ENCODE data around the gene NEK10. TPM values are rescaled to one million over a fixed set of nuclear protein-coding genes. Genes with fewer than 3 reads are reported as not detected.

NEK10 gene
- total and polyA plus RNA-seq, 2 donors from 2014 or later = 1.0 to 4.1 TPM

DNA sequence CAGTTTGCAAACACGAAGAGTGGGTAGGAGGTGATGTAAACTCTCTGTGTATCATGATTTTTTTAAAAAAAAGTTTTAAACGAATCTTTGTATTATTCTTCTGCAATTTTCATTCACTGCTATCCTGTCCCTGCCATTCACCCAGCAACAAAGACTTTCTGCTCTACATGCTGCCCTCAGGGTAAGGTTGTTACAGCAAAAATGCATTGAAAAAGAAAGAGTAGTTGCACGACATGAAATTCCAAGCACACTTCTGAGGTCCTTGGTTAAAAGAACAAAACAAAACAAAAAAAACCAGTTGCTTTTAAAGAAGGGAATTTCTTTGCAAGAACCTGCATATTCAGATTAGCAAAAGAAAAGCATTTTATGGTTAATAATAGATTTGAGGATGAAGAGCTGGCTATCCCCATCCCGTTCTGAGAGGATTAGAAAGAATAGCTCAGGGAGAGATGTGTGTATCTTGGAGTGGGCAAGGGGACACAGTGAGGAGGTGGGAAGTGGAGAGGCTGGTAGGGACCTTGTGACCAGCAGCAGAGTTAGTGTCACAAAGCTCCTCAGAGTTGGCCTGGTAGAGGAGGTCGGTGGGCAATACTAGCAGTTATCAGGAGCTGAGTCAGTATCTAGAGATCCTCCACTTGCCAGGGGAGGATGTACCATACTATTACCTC is 290.8 kb downstream of the NEK10 start:
- no peaks in the 10 kb centered on the region for H3K27me3 ChIP-seq (ENCODE audit: control insufficient read depth, insufficient read depth, low read length)
- no peak overlapping the region for H3K27ac ChIP-seq (ENCODE audit: low read depth in 2 of 2, low read length in 2 of 2)
- no peak for FAIRE-seq
- no peak for DNase-seq
- H3K9me3 ChIP-seq (ENCODE audit: control insufficient read depth in 2 of 3, insufficient read depth in 1 of 3, low read length in 3 of 3) = no peaks in the 10 kb centered on the region
- H3K4me1 ChIP-seq (ENCODE audit: control insufficient read depth in 2 of 3, insufficient read depth in 2 of 3, low read depth in 1 of 3, low read length in 3 of 3) = peaks cover 2 to 5% (median 2%) of the 10 kb centered on the region in 3 donors
- intact Hi-C loops (cut with DNase I) = no loop called here
- no peak overlapping the region for H3K4me3 ChIP-seq (ENCODE audit: low read length in 3 of 3)
- no peaks in the 10 kb centered on the region for H3K36me3 ChIP-seq (ENCODE audit: control insufficient read depth in 2 of 3, insufficient read depth in 3 of 3, low read length in 3 of 3)
- TF ChIP-seq, protein P1, sequence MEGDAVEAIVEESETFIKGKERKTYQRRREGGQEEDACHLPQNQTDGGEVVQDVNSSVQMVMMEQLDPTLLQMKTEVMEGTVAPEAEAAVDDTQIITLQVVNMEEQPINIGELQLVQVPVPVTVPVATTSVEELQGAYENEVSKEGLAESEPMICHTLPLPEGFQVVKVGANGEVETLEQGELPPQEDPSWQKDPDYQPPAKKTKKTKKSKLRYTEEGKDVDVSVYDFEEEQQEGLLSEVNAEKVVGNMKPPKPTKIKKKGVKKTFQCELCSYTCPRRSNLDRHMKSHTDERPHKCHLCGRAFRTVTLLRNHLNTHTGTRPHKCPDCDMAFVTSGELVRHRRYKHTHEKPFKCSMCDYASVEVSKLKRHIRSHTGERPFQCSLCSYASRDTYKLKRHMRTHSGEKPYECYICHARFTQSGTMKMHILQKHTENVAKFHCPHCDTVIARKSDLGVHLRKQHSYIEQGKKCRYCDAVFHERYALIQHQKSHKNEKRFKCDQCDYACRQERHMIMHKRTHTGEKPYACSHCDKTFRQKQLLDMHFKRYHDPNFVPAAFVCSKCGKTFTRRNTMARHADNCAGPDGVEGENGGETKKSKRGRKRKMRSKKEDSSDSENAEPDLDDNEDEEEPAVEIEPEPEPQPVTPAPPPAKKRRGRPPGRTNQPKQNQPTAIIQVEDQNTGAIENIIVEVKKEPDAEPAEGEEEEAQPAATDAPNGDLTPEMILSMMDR (IDR thresholded peaks at IDR 0.05; ENCODE audit: borderline replicate concordance, extremely low read depth, insufficient read depth) = no peak
- H3K9ac ChIP-seq (ENCODE audit: low read length in 3 of 3) = no peak overlapping the region

DNA sequence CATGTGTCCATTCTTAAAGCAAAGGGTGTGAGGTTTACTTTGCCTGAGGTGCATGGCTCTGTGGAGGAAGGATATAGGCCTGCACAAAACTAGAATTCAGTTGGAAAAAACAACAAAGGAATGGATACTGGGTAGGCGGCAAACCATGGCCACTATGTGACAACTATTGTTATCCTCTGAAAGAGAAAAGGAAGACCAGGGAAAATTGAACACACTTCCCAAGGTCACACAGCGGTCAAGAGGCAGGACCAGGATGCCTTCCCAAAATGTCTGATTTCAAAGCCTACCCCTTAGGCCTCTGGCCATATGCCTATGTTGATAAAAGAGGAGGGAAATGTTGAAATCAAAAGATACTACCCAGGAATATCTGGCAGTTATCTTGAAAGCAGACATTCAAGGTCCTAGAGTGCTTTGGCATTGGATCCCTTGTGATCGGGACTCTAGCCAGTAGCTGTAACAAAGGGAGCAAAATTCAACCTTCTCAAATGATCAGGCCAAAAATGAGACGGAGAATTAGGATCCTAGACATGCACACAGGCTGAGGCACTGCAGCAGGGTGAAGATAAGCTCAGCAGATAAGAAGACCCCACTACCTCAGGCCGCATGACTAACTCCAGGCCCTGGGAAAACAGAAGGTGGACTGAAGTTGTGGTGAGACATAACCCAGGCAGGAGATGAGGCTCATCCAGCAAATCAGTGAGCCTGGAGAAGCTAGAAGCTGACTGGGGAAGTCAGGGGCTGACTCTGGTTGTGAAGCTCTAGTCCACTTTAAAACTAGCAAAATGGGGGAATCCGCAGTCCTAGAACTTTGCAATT is 292.2 kb downstream of the NEK10 start:
- no peak overlapping the region for H3K9ac ChIP-seq (ENCODE audit: low read length in 3 of 3)
- peaks cover 2 to 6% (median 5%) of the 10 kb centered on the region in 3 donors for H3K4me1 ChIP-seq (ENCODE audit: control insufficient read depth in 2 of 3, insufficient read depth in 2 of 3, low read depth in 1 of 3, low read length in 3 of 3)
- intact Hi-C loops (cut with DNase I) = no loop called here
- TF ChIP-seq, protein P1 (IDR thresholded peaks at IDR 0.05; ENCODE audit: borderline replicate concordance, extremely low read depth, insufficient read depth) = no peak
- no peaks in the 10 kb centered on the region for H3K9me3 ChIP-seq (ENCODE audit: control insufficient read depth in 2 of 3, insufficient read depth in 1 of 3, low read length in 3 of 3)
- no peaks in the 10 kb centered on the region for H3K27me3 ChIP-seq (ENCODE audit: control insufficient read depth, insufficient read depth, low read length)
- no peak for FAIRE-seq
- no peak for DNase-seq
- no peak overlapping the region for H3K4me3 ChIP-seq (ENCODE audit: low read length in 3 of 3)
- no peak overlapping the region for H3K27ac ChIP-seq (ENCODE audit: low read depth in 2 of 2, low read length in 2 of 2)
- H3K36me3 ChIP-seq (ENCODE audit: control insufficient read depth in 2 of 3, insufficient read depth in 3 of 3, low read length in 3 of 3) = no peaks in the 10 kb centered on the region

DNA sequence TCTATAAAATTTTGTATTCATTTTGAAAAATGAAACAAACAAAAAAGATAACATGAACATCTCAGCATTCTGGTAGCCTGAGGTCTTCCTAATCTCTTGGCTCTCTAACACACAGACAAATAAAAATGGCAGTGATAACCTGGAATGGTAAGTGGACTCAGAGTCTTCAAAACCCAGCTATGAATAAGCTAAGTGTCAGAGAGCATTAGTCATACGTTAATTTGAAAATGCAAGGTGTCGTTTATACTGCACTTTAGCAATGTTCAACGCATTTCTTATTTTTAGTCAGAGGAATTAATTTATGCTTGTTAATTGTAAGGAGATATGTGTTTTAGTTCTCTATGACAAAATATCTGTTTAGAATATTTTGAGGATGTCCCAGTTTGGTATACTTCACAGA is 294.3 kb downstream of the NEK10 start:
- intact Hi-C loops (cut with DNase I) = no loop called here
- Histone ChIP-seq H3K36me3 (ENCODE audit: control insufficient read depth in 2 of 3, insufficient read depth in 3 of 3, low read length in 3 of 3) (no peaks in the 10 kb centered on the region), H3K9ac (ENCODE audit: low read length in 3 of 3) (no peak overlapping the region), H3K4me1 (ENCODE audit: control insufficient read depth in 2 of 3, insufficient read depth in 2 of 3, low read depth in 1 of 3, low read length in 3 of 3) (peaks cover 2 to 6% (median 5%) of the 10 kb centered on the region in 3 donors), H3K27ac (ENCODE audit: low read depth in 2 of 2, low read length in 2 of 2) (no peak overlapping the region), H3K9me3 (ENCODE audit: control insufficient read depth in 2 of 3, insufficient read depth in 1 of 3, low read length in 3 of 3) (no peaks in the 10 kb centered on the region), H3K27me3 (ENCODE audit: control insufficient read depth, insufficient read depth, low read length) (no peaks in the 10 kb centered on the region), H3K4me3 (ENCODE audit: low read length in 3 of 3) (no peak overlapping the region)
- FAIRE-seq = no peak
- DNase-seq = no peak
- TF ChIP-seq, protein P1 (IDR thresholded peaks at IDR 0.05; ENCODE audit: borderline replicate concordance, extremely low read depth, insufficient read depth) = no peak
